Kidney (tissue), 14 donors: ENCODE measurements around the gene ARID1B. TPM values are rescaled to one million over a fixed set of nuclear protein-coding genes. Genes with fewer than 3 reads are reported as not detected.

Experiments
- DNase-seq, 5 donors: peaks; one replicate each; pipeline ENCODE4 v3.0.0-alpha.2; 2013 to 2020
- FAIRE-seq: peaks from 2 replicates; lab custom pipeline; 2012; peaks lifted over from hg19 to GRCh38; lab: Jason Lieb, UNC
- H3K27ac ChIP-seq, 2 donors: one replicate each; pipeline ENCODE4 v1.7.0; 2013; ENCODE audit warnings: low read depth in 2 of 2, low read length in 2 of 2, inconsistent platforms in 1 of 2
- H3K27me3 ChIP-seq: one replicate; pipeline ENCODE4 v1.7.1; 2013; ENCODE audit warnings: low read length, inconsistent platforms; ENCODE audit not compliant: control insufficient read depth, insufficient read depth
- H3K36me3 ChIP-seq, 3 donors: one replicate each; pipeline versions ENCODE4 v1.7.0 to v1.7.1; 2013; ENCODE audit warnings: low read length in 3 of 3, control low read depth in 1 of 3, inconsistent platforms in 1 of 3; ENCODE audit not compliant: insufficient read depth in 3 of 3, control insufficient read depth in 2 of 3
- H3K4me1 ChIP-seq, 3 donors: one replicate each; pipeline versions ENCODE4 v1.7.0 to v1.7.1; 2013; ENCODE audit warnings: low read length in 3 of 3, inconsistent platforms in 1 of 3, low read depth in 1 of 3; ENCODE audit not compliant: control insufficient read depth in 2 of 3, insufficient read depth in 2 of 3
- H3K4me3 ChIP-seq, 3 donors: one replicate each; pipeline versions ENCODE4 v1.7.0 to v1.8.1; 2013; ENCODE audit warnings: low read length in 3 of 3, control low read depth in 1 of 3, inconsistent platforms in 1 of 3
- H3K9ac ChIP-seq, 3 donors: one replicate each; pipeline versions ENCODE4 v1.7.0 to v1.7.1; 2013; ENCODE audit warnings: low read length in 3 of 3, control low read depth in 1 of 3, inconsistent platforms in 1 of 3
- H3K9me3 ChIP-seq, 3 donors: one replicate each; pipeline versions ENCODE4 v1.7.0 to v1.7.1; 2013; ENCODE audit warnings: low read length in 3 of 3, control low read depth in 1 of 3, inconsistent platforms in 1 of 3; ENCODE audit not compliant: control insufficient read depth in 2 of 3, insufficient read depth in 1 of 3
- CTCF ChIP-seq: IDR thresholded peaks from 3 replicates; pipeline ENCODE4 v1.5.1; 2012; ENCODE audit warnings: mild to moderate bottlenecking, moderate library complexity, borderline replicate concordance; ENCODE audit not compliant: insufficient read depth; ENCODE audit errors: extremely low read depth
- intact Hi-C: fragments of 100-400 bp; cut with DNase I; formaldehyde crosslinking; loops from one replicate; pipeline ENCODE4 v1.11.1; 2022
- polyA plus RNA-seq: library from polyadenylated mRNA; stranded (reverse); fragments of 350-450 nt; fragmentation: Illumina TruSeq; extraction: RNeasy Lipid Tissue Mini Kit (QIAGEN cat#74804); gene quantifications from one replicate; pipeline ENCODE4 v1.2.3, GENCODE V29; 2014; ENCODE audit warnings: low read depth, low replicate concordance; ENCODE audit not compliant: insufficient read depth
- total RNA-seq: library from RNA; stranded (reverse); fragmentation: NEBNext Ultra II Directional; extraction: Animal tissue kit (Norgen Biotek cat#: 25700); gene quantifications from one replicate; pipeline ENCODE4 v1.2.1, GENCODE V29; 2021
- donor health status: control.
- donor health status: control.
- donor health status: control.
- donor health status: control.
- donor health status: control.
- donor health status: DM: yes; HTN: yes; CAD: no.
- donor health status: Normal renal cell carcinoma (clear cell type).

ARID1B gene
- total and polyA plus RNA-seq, 2 donors from 2014 or later: 16.4 to 110 TPM

DNA sequence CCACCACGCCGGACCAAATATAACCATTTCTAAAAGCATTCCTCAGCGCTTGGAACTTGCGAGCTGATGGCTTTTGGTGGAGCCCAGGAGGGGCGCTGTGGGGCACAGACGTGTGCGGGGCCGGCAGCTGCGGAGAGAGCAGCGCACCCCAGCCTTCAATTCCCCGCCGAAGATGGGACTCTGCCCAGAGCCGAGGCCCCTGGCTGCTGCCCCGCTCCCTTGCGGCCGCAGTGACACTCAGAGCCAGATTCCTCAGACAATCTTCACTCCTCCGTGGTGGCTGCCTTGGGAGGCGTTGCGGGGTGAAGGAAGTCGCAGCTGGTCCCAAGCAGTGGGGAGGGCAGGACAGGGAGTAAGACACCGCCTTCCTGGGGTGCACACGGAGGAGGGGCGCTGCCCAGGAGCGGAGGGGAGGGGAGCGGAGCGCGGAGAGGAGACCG lies 458.4 kb downstream of the ARID1B start:
- Histone ChIP-seq H3K36me3 (no peaks in the 10 kb centered on the region), H3K27ac (peak overlapping the region in 1 of 2 donors; percentile 35), H3K27me3 (peaks cover 2% of the 10 kb centered on the region), H3K9ac (peak overlapping the region in 2 of 3 donors; percentile 59 to 73), H3K4me1 (peaks cover 0 to 19% (median 0%) of the 10 kb centered on the region in 3 donors), H3K9me3 (no peaks in the 10 kb centered on the region), H3K4me3 (peak overlapping the region in 2 of 3 donors; percentile 56 to 64)
- FAIRE-seq: no peak
- DNase-seq: peak; percentile 70 to 86 (median 80)
- intact Hi-C loops: no loop called here
- peak; percentile 60 for TF ChIP-seq CTCF

DNA sequence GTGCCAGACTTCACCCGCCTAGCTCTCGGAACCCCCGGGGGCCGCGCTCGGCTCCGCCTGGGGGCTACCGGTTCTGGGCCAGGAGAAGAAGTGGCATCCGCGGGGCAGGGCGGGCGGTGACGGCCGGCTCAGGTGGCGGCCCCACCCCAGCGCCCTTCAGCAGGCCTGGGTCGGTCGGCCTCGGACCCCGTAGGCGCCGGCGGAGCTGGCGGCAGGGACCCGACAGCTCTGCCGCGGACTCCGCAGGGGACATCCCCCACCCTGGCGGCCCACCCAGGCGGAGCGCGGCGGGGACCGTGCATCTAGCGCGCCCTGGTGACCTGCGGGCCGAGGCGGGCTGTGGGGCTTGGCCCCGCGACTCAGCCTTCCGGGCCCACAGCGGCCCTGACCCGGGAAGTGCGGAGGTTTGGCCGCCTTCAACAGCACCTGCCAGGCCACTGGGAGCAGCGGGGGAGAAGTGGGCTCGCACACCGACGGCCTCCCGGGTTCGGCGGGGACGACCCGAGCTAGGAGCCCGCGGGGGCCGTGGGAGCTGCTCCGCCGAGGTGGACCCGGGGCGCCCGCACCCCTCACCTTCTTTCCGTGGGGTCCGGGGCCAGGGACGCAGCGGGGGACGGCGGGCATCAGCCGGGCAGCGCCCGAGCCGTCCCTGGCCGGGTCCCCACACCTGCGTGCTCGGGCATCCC lies 459.0 kb downstream of the ARID1B start:
- Histone ChIP-seq H3K27me3 (peaks cover 2% of the 10 kb centered on the region), H3K4me3 (peak overlapping the region in 2 of 3 donors; percentile 56 to 64), H3K27ac (peak overlapping the region in 1 of 2 donors; percentile 35), H3K9ac (peak overlapping the region in 2 of 3 donors; percentile 59 to 73), H3K4me1 (peaks cover 0 to 21% (median 0%) of the 10 kb centered on the region in 3 donors), H3K9me3 (no peaks in the 10 kb centered on the region), H3K36me3 (no peaks in the 10 kb centered on the region)
- FAIRE-seq (no peak), DNase-seq (peak in 2 of 5 donors; percentile 24 to 85)
- TF ChIP-seq CTCF: no peak
- intact Hi-C loops: no loop called here

- H3K9ac ChIP-seq: no peak overlapping the region
- DNase-seq (no peak), FAIRE-seq (no peak)
- intact Hi-C loops: no loop called here
- H3K4me1 ChIP-seq: peaks cover 0 to 21% (median 0%) of the 10 kb centered on the region in 3 donors
- no peaks in the 10 kb centered on the region for H3K9me3 ChIP-seq
- no peak for TF ChIP-seq CTCF
- H3K27me3 ChIP-seq: peaks cover 2% of the 10 kb centered on the region
- no peak overlapping the region for H3K4me3 ChIP-seq
- H3K27ac ChIP-seq: no peak overlapping the region
- no peaks in the 10 kb centered on the region for H3K36me3 ChIP-seq
Measured at GRCh38 chr6:157238346-157238745, 461.2 kb downstream of the ARID1B start.
